Activated CD4-positive, alpha-beta T cell treated with anti-CD3 and anti-CD28 coated beads for 48 hours (primary cell): ENCODE data around the gene COX6A2.
"Not testable (repeated sequence)": the region's sequence is repeated elsewhere in the genome, so short reads cannot be mapped to it uniquely, and the experiment has no call there.

Experiments used
- DNase-seq: peaks from one replicate; pipeline ENCODE4 v3.0.0-alpha.2; 2020

The COX6A2 gene

GRCh38 chr16:31461921-31462804 lies 34.0 kb upstream of the COX6A2 start:
- DNase-seq = no peak

GRCh38 chr16:31461201-31461920 lies 33.2 kb upstream of the COX6A2 start:
- DNase-seq = no peak

- DNase-seq = no peak
Observed at GRCh38 chr16:31460582-31461002, 32.4 kb upstream of the COX6A2 start.

- peak; percentile 100 for DNase-seq
Observed at GRCh38 chr16:31459687-31460581, 31.8 kb upstream of the COX6A2 start.

- peak; percentile 98 for DNase-seq
Observed at GRCh38 chr16:31458844-31459686, 30.9 kb upstream of the COX6A2 start, which contains the start of gene ARMC5. ARMC5 (plus strand) TSS chr16:31459501; CDS start chr16:31459525, 24 bp downstream.

GRCh38 chr16:31458073-31458843 lies 30.1 kb upstream of the COX6A2 start:
- peak; percentile 69 for DNase-seq

GRCh38 chr16:31456988-31457360 lies 28.8 kb upstream of the COX6A2 start:
- no peak for DNase-seq

- peak; percentile 62 for DNase-seq
Observed at GRCh38 chr16:31455601-31456314, 27.6 kb upstream of the COX6A2 start.

- no peak for DNase-seq
Observed at GRCh38 chr16:31453255-31454204, 25.4 kb upstream of the COX6A2 start.

- no peak for DNase-seq
Observed at GRCh38 chr16:31452631-31453106, 24.5 kb upstream of the COX6A2 start.

- DNase-seq = peak; percentile 41
Observed at GRCh38 chr16:31451681-31452351, 23.7 kb upstream of the COX6A2 start.

GRCh38 chr16:31451201-31451600 lies 23.0 kb upstream of the COX6A2 start:
- no peak for DNase-seq

- DNase-seq = not testable (repeated sequence)
Observed at GRCh38 chr16:31445931-31446330, 17.8 kb upstream of the COX6A2 start.

GRCh38 chr16:31441956-31442355 lies 13.8 kb upstream of the COX6A2 start:
- no peak for DNase-seq

GRCh38 chr16:31440516-31441184 lies 12.5 kb upstream of the COX6A2 start:
- no peak for DNase-seq

GRCh38 chr16:31439519-31439918 lies 11.4 kb upstream of the COX6A2 start:
- peak; percentile 22 for DNase-seq

- DNase-seq = not testable (repeated sequence)
Observed at GRCh38 chr16:31439023-31439422, 10.9 kb upstream of the COX6A2 start.

- DNase-seq = no peak
Observed at GRCh38 chr16:31438414-31438813, 10.3 kb upstream of the COX6A2 start.
